Astrocyte of the cerebellum (primary cell): ENCODE measurements around the gene PCDHGB6.

ENCODE experiments used
- DNase-seq: peaks from one replicate; pipeline ENCODE4 v3.0.0-alpha.2; 2011; ENCODE audit warnings: low read depth
- H3K4me3 ChIP-seq: 2 replicates; pipeline ENCODE4 v1.5.1; 2011; ENCODE audit warnings: mild to moderate bottlenecking, low read depth, low read length, moderate library complexity
- in situ Hi-C: cut with HindIII; loops from 2 replicates; pipeline ENCODE4 v1.10.0; 2017; ENCODE audit warnings: low sequenced_read_pairs
- TF ChIP-seq, protein P1 (sequence below): IDR thresholded peaks from 2 replicates; pipeline ENCODE4 v1.5.1; 2012; ENCODE audit warnings: low read length, low read depth, moderate library complexity, mild to moderate bottlenecking; ENCODE audit errors: missing control alignments

Gene PCDHGB6

GRCh38 chr5:141434006-141434405 is 26.2 kb downstream of the PCDHGB6 start:
- in situ Hi-C loops: no loop called here
- H3K4me3 ChIP-seq: no peak overlapping the region
- DNase-seq: no peak
- TF ChIP-seq, protein P1, sequence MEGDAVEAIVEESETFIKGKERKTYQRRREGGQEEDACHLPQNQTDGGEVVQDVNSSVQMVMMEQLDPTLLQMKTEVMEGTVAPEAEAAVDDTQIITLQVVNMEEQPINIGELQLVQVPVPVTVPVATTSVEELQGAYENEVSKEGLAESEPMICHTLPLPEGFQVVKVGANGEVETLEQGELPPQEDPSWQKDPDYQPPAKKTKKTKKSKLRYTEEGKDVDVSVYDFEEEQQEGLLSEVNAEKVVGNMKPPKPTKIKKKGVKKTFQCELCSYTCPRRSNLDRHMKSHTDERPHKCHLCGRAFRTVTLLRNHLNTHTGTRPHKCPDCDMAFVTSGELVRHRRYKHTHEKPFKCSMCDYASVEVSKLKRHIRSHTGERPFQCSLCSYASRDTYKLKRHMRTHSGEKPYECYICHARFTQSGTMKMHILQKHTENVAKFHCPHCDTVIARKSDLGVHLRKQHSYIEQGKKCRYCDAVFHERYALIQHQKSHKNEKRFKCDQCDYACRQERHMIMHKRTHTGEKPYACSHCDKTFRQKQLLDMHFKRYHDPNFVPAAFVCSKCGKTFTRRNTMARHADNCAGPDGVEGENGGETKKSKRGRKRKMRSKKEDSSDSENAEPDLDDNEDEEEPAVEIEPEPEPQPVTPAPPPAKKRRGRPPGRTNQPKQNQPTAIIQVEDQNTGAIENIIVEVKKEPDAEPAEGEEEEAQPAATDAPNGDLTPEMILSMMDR: no peak

GRCh38 chr5:141437221-141437620 is 29.4 kb downstream of the PCDHGB6 start:
- no peak overlapping the region for H3K4me3 ChIP-seq
- DNase-seq: no peak
- TF ChIP-seq, protein P1: no peak
- in situ Hi-C loops: no loop called here

DNA sequence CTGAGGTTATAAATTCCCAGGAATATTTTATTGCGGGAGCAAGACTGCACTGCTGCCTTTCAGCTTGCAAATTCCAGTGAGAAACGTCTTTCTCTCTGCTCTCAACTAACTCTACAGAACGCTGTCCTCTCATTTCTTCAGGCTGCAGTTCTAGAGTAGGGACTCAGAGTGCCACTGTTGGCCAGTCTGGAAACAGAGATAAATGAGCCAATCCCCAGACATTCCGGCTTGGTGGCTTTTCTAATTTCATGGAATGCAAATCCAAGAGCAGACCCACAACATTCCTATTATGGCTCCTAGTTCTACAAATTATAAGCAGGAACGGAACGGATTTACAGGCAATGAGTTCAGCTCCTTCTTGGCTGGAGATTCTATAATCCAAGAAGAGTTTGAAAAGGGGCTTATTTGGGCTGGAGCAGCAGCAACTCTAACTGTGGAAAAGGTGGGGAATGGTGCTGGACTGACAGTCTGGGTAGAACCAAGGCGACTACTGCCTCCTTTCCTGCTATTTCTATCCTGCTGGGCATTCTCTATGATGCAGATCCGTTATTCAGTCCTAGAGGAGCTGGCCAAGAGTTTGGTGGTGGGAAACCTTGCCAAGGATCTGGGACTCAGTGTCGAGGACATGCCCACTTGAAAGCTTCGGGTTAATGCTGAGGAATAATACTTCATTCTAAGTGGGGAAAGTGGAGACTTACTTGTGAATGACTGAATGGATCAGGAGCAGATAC is 31.8 kb downstream of the PCDHGB6 start:
- TF ChIP-seq, protein P1: no peak
- in situ Hi-C loops: no loop called here
- no peak for DNase-seq
- no peak overlapping the region for H3K4me3 ChIP-seq

DNA sequence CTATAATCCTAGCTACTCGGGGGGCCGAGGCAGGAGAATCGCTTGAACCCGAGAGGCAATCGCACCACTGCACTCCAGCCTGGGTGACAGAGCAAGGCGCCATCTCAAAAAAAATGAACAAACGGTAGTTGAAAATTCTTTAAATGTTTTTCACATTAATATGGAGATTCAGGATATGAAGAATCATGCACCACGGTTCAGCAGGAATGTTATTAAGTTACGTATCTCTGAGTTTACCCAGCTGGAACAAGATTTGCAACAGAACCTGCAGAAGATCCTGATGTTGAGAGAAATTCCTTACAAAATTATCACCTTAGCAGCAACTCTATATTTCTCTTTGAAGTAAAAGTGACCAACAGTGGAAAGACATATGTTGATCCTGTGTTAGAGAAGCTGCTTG is 32.5 kb downstream of the PCDHGB6 start:
- TF ChIP-seq, protein P1: no peak
- DNase-seq: no peak
- H3K4me3 ChIP-seq: no peak overlapping the region
- in situ Hi-C loops: no loop called here

- no peak overlapping the region for H3K4me3 ChIP-seq
- DNase-seq: no peak
- TF ChIP-seq, protein P1: no peak
- in situ Hi-C loops: no loop called here
Measured at GRCh38 chr5:141441571-141442170, 33.9 kb downstream of the PCDHGB6 start.
